SK-N-SH treated with all-trans-retinoic acid at 6 μM for 48 hours (cell line): ENCODE measurements around the gene CARD14.

Experiments used
- ATAC-seq: fragments of 200-7000 bp; cut with Tn5 transposase; 3 replicates; pipeline ENCODE4 v1.9.1; 2020; ENCODE audit warnings: mild to moderate bottlenecking, moderate library complexity
- ARNTL ChIP-seq: fragments of 450-650 bp; formaldehyde crosslinking; IDR thresholded peaks from 2 replicates; pipeline ENCODE4 v1.5.0; 2020; ENCODE audit warnings: low read depth, mild to moderate bottlenecking, moderate library complexity, borderline replicate concordance
- BACH2 ChIP-seq: fragments of 250-450 bp; sonication (Bioruptor Pico); IDR thresholded peaks from 2 replicates; pipeline ENCODE4 v1.9.0; 2021; ENCODE audit warnings: mild to moderate bottlenecking, borderline replicate concordance
- CREB5 ChIP-seq: fragments of 250-450 bp; sonication (Bioruptor Pico); IDR thresholded peaks from 2 replicates; pipeline ENCODE4 v1.5.1; 2020; ENCODE audit warnings: low read depth, mild to moderate bottlenecking, moderate library complexity
- CSDC2 ChIP-seq: fragments of 250-450 bp; sonication (Bioruptor Pico); IDR thresholded peaks from 2 replicates; pipeline ENCODE4 v1.5.0; 2020; ENCODE audit warnings: mild to moderate bottlenecking, moderate library complexity
- GLIS3 ChIP-seq: fragments of 250-450 bp; sonication (Bioruptor Pico); IDR thresholded peaks from 2 replicates; pipeline ENCODE4 v1.5.0; 2020; ENCODE audit warnings: mild to moderate bottlenecking, moderate library complexity
- ISL1 ChIP-seq: fragments of 250-450 bp; sonication (Bioruptor Pico); IDR thresholded peaks from 2 replicates; pipeline ENCODE4 v2.1.2; 2022; ENCODE audit warnings: mild to moderate bottlenecking, moderate library complexity
- OSR1 ChIP-seq: fragments of 250-450 bp; sonication (Bioruptor Pico); IDR thresholded peaks from 2 replicates; pipeline ENCODE4 v1.8.0; 2022; ENCODE audit warnings: moderate library complexity, mild to moderate bottlenecking, inconsistent platforms
- POU6F1 ChIP-seq: fragments of 250-450 bp; sonication (Bioruptor Pico); IDR thresholded peaks from 2 replicates; pipeline ENCODE4 v1.8.0; 2021; ENCODE audit warnings: low read depth, mild to moderate bottlenecking, moderate library complexity, borderline replicate concordance
- PPARA ChIP-seq: fragments of 250-450 bp; sonication (Bioruptor Pico); IDR thresholded peaks from 2 replicates; pipeline ENCODE4 v1.5.0; 2020; ENCODE audit warnings: mild to moderate bottlenecking, borderline replicate concordance
- RARB ChIP-seq: fragments of 250-450 bp; sonication (Bioruptor Pico); IDR thresholded peaks from 2 replicates; pipeline ENCODE4 v1.8.0; 2021; ENCODE audit warnings: mild to moderate bottlenecking, moderate library complexity
- SNAI2 ChIP-seq: fragments of 250-450 bp; sonication (Bioruptor Pico); IDR thresholded peaks from 2 replicates; pipeline ENCODE4 v1.5.0; 2020; ENCODE audit warnings: mild to moderate bottlenecking, moderate library complexity
- TOX ChIP-seq: fragments of 250-450 bp; sonication (Bioruptor Pico); IDR thresholded peaks from 2 replicates; pipeline ENCODE4 v1.8.0; 2021; ENCODE audit warnings: mild to moderate bottlenecking, moderate library complexity, borderline replicate concordance
- TSHZ2 ChIP-seq: fragments of 250-450 bp; sonication (Bioruptor Pico); IDR thresholded peaks from 2 replicates; pipeline ENCODE4 v1.5.0; 2020; ENCODE audit warnings: mild to moderate bottlenecking, moderate library complexity
- ZC3H10 ChIP-seq: fragments of 250-450 bp; sonication (Bioruptor Pico); IDR thresholded peaks from 2 replicates; pipeline ENCODE4 v1.5.1; 2021; ENCODE audit warnings: mild to moderate bottlenecking, moderate library complexity
- ZFP30 ChIP-seq: fragments of 450-650 bp; formaldehyde crosslinking; IDR thresholded peaks from 2 replicates; pipeline ENCODE4 v1.5.0; 2022; ENCODE audit warnings: mild to moderate bottlenecking, moderate library complexity
- ZNF565 ChIP-seq: fragments of 450-650 bp; formaldehyde crosslinking; conservative IDR thresholded peaks from 2 replicates; pipeline ENCODE4 v1.5.0; 2020; ENCODE audit warnings: low read depth, mild to moderate bottlenecking, moderate library complexity
- ZNF70 ChIP-seq: fragments of 450-650 bp; formaldehyde crosslinking; IDR thresholded peaks from 2 replicates; pipeline ENCODE4 v1.5.0; 2020; ENCODE audit warnings: mild to moderate bottlenecking, moderate library complexity
- ZNF8 ChIP-seq: fragments of 450-650 bp; formaldehyde crosslinking; IDR thresholded peaks from 2 replicates; pipeline ENCODE4 v1.5.0; 2020; ENCODE audit warnings: mild to moderate bottlenecking, moderate library complexity
- TF ChIP-seq, protein P1 (sequence below): fragments of 250-450 bp; sonication (Bioruptor Pico); IDR thresholded peaks from 2 replicates; pipeline ENCODE4 v1.5.1; 2021; ENCODE audit warnings: mild to moderate bottlenecking, moderate library complexity

Gene CARD14

GRCh38 chr17:80223142-80223815 lies 53.4 kb downstream of the CARD14 start:
- TF ChIP-seq CSDC2 (CRISPR knock-in tag) (no peak), ZC3H10 (no peak), POU6F1 (CRISPR knock-in tag) (no peak), RARB (no peak), ZNF565 (no peak)
- ATAC-seq = no peak

DNA sequence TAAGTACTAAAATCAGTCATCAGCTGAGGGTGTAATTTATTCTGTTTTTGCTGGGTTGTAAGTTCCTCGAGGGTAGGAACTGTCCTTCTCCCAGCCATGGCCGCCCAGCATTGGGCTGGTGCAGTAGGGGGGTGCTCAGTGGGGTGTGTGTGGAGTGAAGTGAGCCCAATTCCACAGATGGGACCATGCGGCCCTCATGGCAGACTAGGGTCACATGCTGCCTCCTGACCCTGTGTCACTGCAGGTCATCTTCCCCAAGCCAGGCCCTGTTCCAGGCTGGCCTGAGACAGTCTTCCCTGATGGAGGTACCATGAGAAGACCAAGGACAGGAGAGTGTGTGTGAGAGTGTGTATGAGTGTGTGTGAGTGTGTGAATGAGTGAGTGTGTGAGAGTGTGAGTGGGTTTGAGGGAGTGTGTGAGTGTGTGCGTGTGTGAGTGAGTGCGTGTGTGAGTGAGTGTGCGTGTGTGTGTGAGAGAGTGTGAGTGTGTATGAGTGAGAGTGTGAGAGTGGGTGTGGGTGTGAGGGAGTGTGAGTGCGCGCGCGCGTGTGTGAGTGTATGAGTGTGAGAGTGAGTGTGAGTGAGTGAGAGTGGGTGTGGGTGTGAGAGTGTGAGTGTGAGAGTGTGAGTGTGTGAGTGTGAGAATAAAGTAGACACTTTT lies 54.1 kb downstream of the CARD14 start:
- no peak for ATAC-seq
- no peak for TF ChIP-seq ZNF565
- TF ChIP-seq, all 23 proteins: peak for 0

GRCh38 chr17:80224683-80225082 lies 54.9 kb downstream of the CARD14 start:
- no peak for TF ChIP-seq CREB5 (CRISPR knock-in tag)
- no peak for TF ChIP-seq OSR1
- TF ChIP-seq PPARA (CRISPR knock-in tag) = no peak
- TF ChIP-seq SNAI2 (CRISPR knock-in tag) = no peak
- TF ChIP-seq TSHZ2 (CRISPR knock-in tag) = no peak
- no peak for TF ChIP-seq ZNF8 (CRISPR knock-in tag)
- TF ChIP-seq RARB = no peak
- TF ChIP-seq BACH2 (CRISPR knock-in tag) = no peak
- TF ChIP-seq, all 23 proteins: peak for 0
- ATAC-seq = no peak

DNA sequence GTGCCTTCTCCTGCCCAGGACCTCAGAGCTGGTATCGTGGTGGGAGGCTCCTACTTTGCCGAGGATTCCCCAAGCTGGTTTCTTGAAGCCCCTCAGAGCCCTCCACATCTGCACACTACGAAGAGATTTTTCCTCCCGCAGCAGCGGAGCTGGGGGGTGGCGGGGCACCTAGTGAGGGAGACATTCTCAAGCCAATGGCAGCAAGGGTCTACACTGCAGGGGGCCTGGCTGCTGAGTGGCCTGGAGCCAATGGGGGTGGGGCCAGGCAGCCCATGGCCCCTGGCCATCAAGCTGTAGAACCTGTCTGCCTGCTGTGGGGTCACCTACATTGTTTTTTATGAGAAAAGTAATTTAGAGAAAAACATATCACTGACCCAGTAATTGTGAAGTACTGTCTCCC lies 55.4 kb downstream of the CARD14 start:
- ATAC-seq = no peak
- no peak for TF ChIP-seq ZNF565
- no peak for TF ChIP-seq ARNTL (CRISPR knock-in tag)
- TF ChIP-seq, protein P1, sequence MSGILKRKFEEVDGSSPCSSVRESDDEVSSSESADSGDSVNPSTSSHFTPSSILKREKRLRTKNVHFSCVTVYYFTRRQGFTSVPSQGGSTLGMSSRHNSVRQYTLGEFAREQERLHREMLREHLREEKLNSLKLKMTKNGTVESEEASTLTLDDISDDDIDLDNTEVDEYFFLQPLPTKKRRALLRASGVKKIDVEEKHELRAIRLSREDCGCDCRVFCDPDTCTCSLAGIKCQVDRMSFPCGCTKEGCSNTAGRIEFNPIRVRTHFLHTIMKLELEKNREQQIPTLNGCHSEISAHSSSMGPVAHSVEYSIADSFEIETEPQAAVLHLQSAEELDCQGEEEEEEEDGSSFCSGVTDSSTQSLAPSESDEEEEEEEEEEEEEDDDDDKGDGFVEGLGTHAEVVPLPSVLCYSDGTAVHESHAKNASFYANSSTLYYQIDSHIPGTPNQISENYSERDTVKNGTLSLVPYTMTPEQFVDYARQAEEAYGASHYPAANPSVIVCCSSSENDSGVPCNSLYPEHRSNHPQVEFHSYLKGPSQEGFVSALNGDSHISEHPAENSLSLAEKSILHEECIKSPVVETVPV (CRISPR knock-in tag) = no peak
- no peak for TF ChIP-seq TOX (CRISPR knock-in tag)
- TF ChIP-seq ZNF70 (CRISPR knock-in tag) = no peak
- TF ChIP-seq CREB5 (CRISPR knock-in tag) = no peak

- ATAC-seq = no peak
- TF ChIP-seq SNAI2 (CRISPR knock-in tag) (no peak), GLIS3 (CRISPR knock-in tag) (no peak), RARB (no peak), CSDC2 (CRISPR knock-in tag) (no peak), BACH2 (CRISPR knock-in tag) (no peak), CREB5 (CRISPR knock-in tag) (no peak), ZFP30 (CRISPR knock-in tag) (no peak), TSHZ2 (CRISPR knock-in tag) (no peak), ISL1 (CRISPR knock-in tag) (no peak), OSR1 (no peak)
These were observed 57.3 kb downstream of the CARD14 start for GRCh38 chr17:80227156-80227555.
